Activated CD4-positive, alpha-beta T cell treated with anti-CD3 and anti-CD28 coated beads, Interleukin-2, Interleukin-4, amounts not matched to agents 100 ng/mL and 50 ng/mL, durations not matched to agents 16 hours and 8 hours (primary cell): ENCODE measurements around the gene PRAME.
A peak's percentile ranks its signal among the peaks of the same experiment; 100 is the strongest.

Experiments used
- DNase-seq: peaks from one replicate; pipeline ENCODE4 v3.0.0-alpha.2; 2020; ENCODE audit warnings: low spot score

PRAME gene

GRCh38 chr22:22579869-22580604 is 21.0 kb upstream of the PRAME start:
- no peak for DNase-seq

GRCh38 chr22:22578702-22579424 is 19.8 kb upstream of the PRAME start:
- DNase-seq = no peak

GRCh38 chr22:22576989-22577427 is 17.9 kb upstream of the PRAME start:
- no peak for DNase-seq

- peak; percentile 26 for DNase-seq
These were observed 17.4 kb upstream of the PRAME start for GRCh38 chr22:22576244-22576988.

GRCh38 chr22:22574361-22574760 is 15.3 kb upstream of the PRAME start:
- DNase-seq = no peak

GRCh38 chr22:22573047-22573889 is 14.2 kb upstream of the PRAME start:
- DNase-seq = no peak

GRCh38 chr22:22571862-22572261 is 12.8 kb upstream of the PRAME start:
- DNase-seq = no peak

GRCh38 chr22:22571429-22571828 is 12.4 kb upstream of the PRAME start:
- no peak for DNase-seq

GRCh38 chr22:22569218-22569617 is 10.2 kb upstream of the PRAME start:
- DNase-seq = no peak

- DNase-seq = no peak
These were observed 6.9 kb upstream of the PRAME start for GRCh38 chr22:22565981-22566380.

GRCh38 chr22:22558071-22558971 is 744 bp downstream of the PRAME start:
- DNase-seq = no peak

GRCh38 chr22:22556995-22557925 is 1.8 kb downstream of the PRAME start:
- DNase-seq = no peak

- no peak for DNase-seq
These were observed 2.5 kb downstream of the PRAME start for GRCh38 chr22:22556578-22556977.

GRCh38 chr22:22555596-22555995 is 3.5 kb downstream of the PRAME start:
- no peak for DNase-seq

GRCh38 chr22:22554587-22555284 is 4.3 kb downstream of the PRAME start:
- no peak for DNase-seq

- DNase-seq = no peak
These were observed 5.1 kb downstream of the PRAME start for GRCh38 chr22:22553735-22554586.

GRCh38 chr22:22553141-22553540 is 5.9 kb downstream of the PRAME start:
- no peak for DNase-seq

- DNase-seq = no peak
These were observed 6.4 kb downstream of the PRAME start for GRCh38 chr22:22552630-22553029.
